Stromal cell of bone marrow (primary cell): ENCODE measurements around the gene FARS2.

Experiments
- DNase-seq: peaks from one replicate; pipeline ENCODE4 v3.0.0-alpha.2; 2012; ENCODE audit warnings: low read depth

Gene FARS2

GRCh38 chr6:5587648-5588047, 326.3 kb downstream of the FARS2 start:
- DNase-seq: no peak

- DNase-seq: no peak
These were observed 328.3 kb downstream of the FARS2 start for GRCh38 chr6:5589422-5590141.

- no peak for DNase-seq
These were observed 328.9 kb downstream of the FARS2 start for GRCh38 chr6:5590187-5590586.

- no peak for DNase-seq
These were observed 331.7 kb downstream of the FARS2 start for GRCh38 chr6:5592886-5593519.

GRCh38 chr6:5595184-5595583, 333.9 kb downstream of the FARS2 start:
- no peak for DNase-seq

GRCh38 chr6:5597413-5597812, 336.1 kb downstream of the FARS2 start:
- DNase-seq: no peak

- no peak for DNase-seq
These were observed 336.8 kb downstream of the FARS2 start for GRCh38 chr6:5598123-5598522.

GRCh38 chr6:5599127-5599526, 337.8 kb downstream of the FARS2 start:
- no peak for DNase-seq

GRCh38 chr6:5605937-5606336, 344.6 kb downstream of the FARS2 start:
- no peak for DNase-seq

- DNase-seq: no peak
These were observed 345.2 kb downstream of the FARS2 start for GRCh38 chr6:5606546-5606945.

GRCh38 chr6:5610640-5611039, 349.3 kb downstream of the FARS2 start:
- no peak for DNase-seq

- no peak for DNase-seq
These were observed 355.9 kb downstream of the FARS2 start for GRCh38 chr6:5617179-5617578.

GRCh38 chr6:5619249-5619648, 357.9 kb downstream of the FARS2 start:
- no peak for DNase-seq

GRCh38 chr6:5622276-5623005, 361.1 kb downstream of the FARS2 start:
- no peak for DNase-seq

GRCh38 chr6:5623769-5624168, 362.5 kb downstream of the FARS2 start:
- no peak for DNase-seq

GRCh38 chr6:5624256-5624655, 362.9 kb downstream of the FARS2 start:
- no peak for DNase-seq

- no peak for DNase-seq
These were observed 365.6 kb downstream of the FARS2 start for GRCh38 chr6:5626727-5627426.

- no peak for DNase-seq
These were observed 369.3 kb downstream of the FARS2 start for GRCh38 chr6:5630636-5631035.

- DNase-seq: no peak
These were observed 371.1 kb downstream of the FARS2 start for GRCh38 chr6:5632348-5632935.

GRCh38 chr6:5634525-5634924, 373.2 kb downstream of the FARS2 start:
- peak; percentile 15 for DNase-seq

GRCh38 chr6:5636210-5637030, 375.1 kb downstream of the FARS2 start:
- no peak for DNase-seq
